Neural progenitor cell (in vitro differentiated cells): ENCODE measurements around the gene MRTFB. TPM values are rescaled to one million over a fixed set of nuclear protein-coding genes. Genes with fewer than 3 reads are reported as not detected.

ENCODE experiments used
- DNase-seq: peaks from one replicate; pipeline ENCODE4 v3.0.0-alpha.2; 2016; ENCODE audit warnings: low spot score
- H2AFZ ChIP-seq: fragments of 200-600 bp; sonication (generic); replicated peaks from 2 replicates; pipeline ENCODE4 v1.6.1; 2016; ENCODE audit warnings: antibody characterized with exemption
- H3F3A ChIP-seq: fragments of 200-600 bp; sonication (generic); 2 replicates; pipeline ENCODE4 v1.6.1; 2016; ENCODE audit warnings: antibody characterized with exemption, low read depth
- H3K27ac ChIP-seq: fragments of 200-600 bp; sonication (generic); 2 replicates; pipeline ENCODE4 v1.5.1; 2016; ENCODE audit warnings: mild to moderate bottlenecking
- H3K27me3 ChIP-seq: fragments of 200-600 bp; sonication (generic); 2 replicates; pipeline ENCODE4 v1.6.1; 2016; ENCODE audit warnings: mild to moderate bottlenecking, moderate library complexity
- H3K36me3 ChIP-seq: fragments of 200-600 bp; sonication (generic); 2 replicates; pipeline ENCODE4 v1.5.1; 2016
- H3K4me1 ChIP-seq: fragments of 200-600 bp; sonication (generic); 2 replicates; pipeline ENCODE4 v1.6.1; 2016; ENCODE audit warnings: mixed run types
- H3K4me2 ChIP-seq: fragments of 200-600 bp; sonication (generic); 2 replicates; pipeline ENCODE4 v1.6.1; 2016
- H3K4me3 ChIP-seq: fragments of 200-600 bp; sonication (generic); 2 replicates; pipeline ENCODE4 v1.5.1; 2016
- H3K79me2 ChIP-seq: fragments of 200-600 bp; sonication (generic); 2 replicates; pipeline ENCODE4 v1.6.1; 2016; ENCODE audit warnings: low read depth
- H3K9ac ChIP-seq: fragments of 200-600 bp; sonication (generic); 2 replicates; pipeline ENCODE4 v1.6.1; 2016
- H3K9me3 ChIP-seq: fragments of 200-600 bp; sonication (generic); 2 replicates; pipeline ENCODE4 v1.5.1; 2016; ENCODE audit warnings: low read depth
- H4K20me1 ChIP-seq: fragments of 200-600 bp; sonication (generic); 2 replicates; pipeline ENCODE4 v1.6.1; 2016; ENCODE audit warnings: low read depth
- H3K27ac Mint-ChIP-seq: 3 replicates; pipeline ENCODE4 v1.8.0; 2021; ENCODE audit warnings: mixed read lengths
- H3K27me3 Mint-ChIP-seq: 2 replicates; pipeline ENCODE4 v1.8.0; 2022; ENCODE audit warnings: low read depth, mild to moderate bottlenecking, inconsistent platforms, moderate library complexity, mixed read lengths; ENCODE audit not compliant: insufficient read depth
- H3K36me3 Mint-ChIP-seq: 3 replicates; pipeline ENCODE4 v1.8.0; 2021; ENCODE audit warnings: mixed read lengths
- H3K4me1 Mint-ChIP-seq: 3 replicates; pipeline ENCODE4 v1.8.0; 2021; ENCODE audit warnings: mixed read lengths
- H3K4me3 Mint-ChIP-seq: 3 replicates; pipeline ENCODE4 v1.8.0; 2021; ENCODE audit warnings: mild to moderate bottlenecking, moderate library complexity, mixed read lengths
- H3K9me3 Mint-ChIP-seq: 3 replicates; pipeline ENCODE4 v1.8.0; 2020; ENCODE audit warnings: mixed read lengths
- CTCF ChIP-seq: fragments of 200-600 bp; sonication (generic); IDR thresholded peaks from 2 replicates; pipeline ENCODE4 v1.5.1; 2017; ENCODE audit warnings: antibody characterized with exemption, mild to moderate bottlenecking
- EZH2 ChIP-seq: fragments of 200-600 bp; sonication (generic); IDR thresholded peaks from 2 replicates; pipeline ENCODE4 v1.6.1; 2017; ENCODE audit warnings: antibody characterized with exemption, mild to moderate bottlenecking, moderate library complexity
- EZH2phosphoT487 ChIP-seq: fragments of 200-600 bp; sonication (generic); IDR thresholded peaks from 2 replicates; pipeline ENCODE4 v1.6.1; 2017; ENCODE audit warnings: antibody characterized with exemption
- total RNA-seq: library from RNA; depleted of rRNA; stranded (reverse); fragments of >200 nt; gene quantifications from 2 replicates; pipeline ENCODE4 v1.2.3, GENCODE V29; 2015; ENCODE audit warnings: low replicate concordance

The MRTFB gene
- total RNA-seq, 1 donor from 2014 or later = 26.8 TPM

- peaks cover 44% of the 10 kb centered on the region for H3K4me1 Mint-ChIP-seq
- H3F3A ChIP-seq = peaks cover 50% of the 10 kb centered on the region
- H4K20me1 ChIP-seq = no peaks in the 10 kb centered on the region
- no peak overlapping the region for H3K27ac Mint-ChIP-seq
- H3K79me2 ChIP-seq = peaks cover 48% of the 10 kb centered on the region
- H3K4me3 Mint-ChIP-seq = peak overlapping the region; percentile 86
- H3K4me2 ChIP-seq = peak overlapping the region; percentile 95
- H3K27me3 Mint-ChIP-seq = peaks cover 8% of the 10 kb centered on the region
- H3K9ac ChIP-seq = no peak overlapping the region
- no peak overlapping the region for H3K27ac ChIP-seq
- no peaks in the 10 kb centered on the region for H3K9me3 Mint-ChIP-seq
- H3K4me1 ChIP-seq = peaks cover 24% of the 10 kb centered on the region
- H2AFZ ChIP-seq = peak overlapping the region; percentile 92
- TF ChIP-seq EZH2 (no peak), EZH2phosphoT487 (no peak), CTCF (no peak)
- H3K9me3 ChIP-seq = no peaks in the 10 kb centered on the region
- peaks cover 8% of the 10 kb centered on the region for H3K27me3 ChIP-seq
- peak overlapping the region; percentile 100 for H3K4me3 ChIP-seq
- no peaks in the 10 kb centered on the region for H3K36me3 ChIP-seq
- H3K36me3 Mint-ChIP-seq = no peaks in the 10 kb centered on the region
- peak; percentile 82 for DNase-seq
These were observed 230.9 kb downstream of the MRTFB start for GRCh38 chr16:14302031-14302398.

GRCh38 chr16:14302399-14303181, 231.5 kb downstream of the MRTFB start:
- no peaks in the 10 kb centered on the region for H3K36me3 ChIP-seq
- peaks cover 53% of the 10 kb centered on the region for H3F3A ChIP-seq
- no peak for TF ChIP-seq EZH2
- no peak for TF ChIP-seq EZH2phosphoT487
- TF ChIP-seq CTCF = no peak
- Mint-ChIP-seq H3K4me1 (peaks cover 47% of the 10 kb centered on the region), H3K27me3 (peaks cover 8% of the 10 kb centered on the region), H3K27ac (no peak overlapping the region), H3K36me3 (no peaks in the 10 kb centered on the region), H3K9me3 (no peaks in the 10 kb centered on the region), H3K4me3 (peak overlapping the region; percentile 88)
- peaks cover 53% of the 10 kb centered on the region for H3K79me2 ChIP-seq
- H3K4me1 ChIP-seq = peaks cover 29% of the 10 kb centered on the region
- no peak overlapping the region for H3K27ac ChIP-seq
- peaks cover 8% of the 10 kb centered on the region for H3K27me3 ChIP-seq
- peak overlapping the region; percentile 100 for H3K4me3 ChIP-seq
- DNase-seq = peak; percentile 79
- peak overlapping the region; percentile 92 for H2AFZ ChIP-seq
- H3K4me2 ChIP-seq = peak overlapping the region; percentile 95
- no peaks in the 10 kb centered on the region for H4K20me1 ChIP-seq
- no peak overlapping the region for H3K9ac ChIP-seq
- no peaks in the 10 kb centered on the region for H3K9me3 ChIP-seq

GRCh38 chr16:14303182-14303618, 232.1 kb downstream of the MRTFB start:
- Mint-ChIP-seq H3K4me1 (peaks cover 49% of the 10 kb centered on the region), H3K4me3 (peak overlapping the region; percentile 88), H3K27ac (no peak overlapping the region), H3K36me3 (no peaks in the 10 kb centered on the region), H3K9me3 (no peaks in the 10 kb centered on the region), H3K27me3 (peaks cover 8% of the 10 kb centered on the region)
- Histone ChIP-seq H3K27ac (no peak overlapping the region), H3K36me3 (no peaks in the 10 kb centered on the region), H3K4me2 (peak overlapping the region; percentile 95), H3K27me3 (peaks cover 8% of the 10 kb centered on the region), H3K4me1 (peaks cover 35% of the 10 kb centered on the region), H3F3A (peaks cover 54% of the 10 kb centered on the region), H3K9me3 (no peaks in the 10 kb centered on the region), H3K4me3 (peak overlapping the region; percentile 100), H4K20me1 (no peaks in the 10 kb centered on the region), H2AFZ (peak overlapping the region; percentile 8), H3K9ac (no peak overlapping the region), H3K79me2 (peaks cover 59% of the 10 kb centered on the region)
- TF ChIP-seq CTCF (no peak), EZH2phosphoT487 (no peak), EZH2 (no peak)
- DNase-seq = peak; percentile 48
